Testis (tissue), 2 donors: ENCODE results near the gene CEP68.

Experiments
- CTCF ChIP-seq, 3 experiments: fragments of 450-650 bp in 2 of 3; fragments of 200-600 bp in 1 of 3; sonication (generic) in 1 of 3; IDR thresholded peaks; one replicate each; pipeline ENCODE4 v1.5.1; 2016 to 2019; ENCODE audit warnings: antibody characterized with exemption in 3 of 3, mild to moderate bottlenecking in 2 of 3, moderate library complexity in 1 of 3
- POLR2A ChIP-seq: fragments of 450-650 bp; IDR thresholded peaks from one replicate; pipeline ENCODE4 v1.6.1; 2017; ENCODE audit warnings: antibody characterized with exemption, mild to moderate bottlenecking, moderate library complexity

DNA sequence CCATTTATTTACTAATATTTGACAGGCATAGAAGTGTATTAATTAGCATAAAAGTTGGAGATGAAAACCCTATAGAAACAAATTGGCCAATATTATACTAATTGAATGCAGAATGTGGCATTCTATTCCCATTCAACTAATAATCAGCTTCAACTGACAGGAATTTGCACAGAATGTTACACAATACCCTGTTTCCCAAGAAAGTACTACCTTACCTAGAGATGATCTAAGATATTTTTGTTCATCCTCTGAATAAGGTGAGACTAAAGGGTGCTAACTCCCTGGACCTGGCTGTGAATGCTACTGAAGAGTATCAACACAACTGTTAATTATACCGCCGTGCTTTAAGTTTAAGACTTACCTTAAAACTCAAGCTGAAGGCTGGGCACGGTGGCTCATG is 28.9 kb downstream of the CEP68 start:
- TF ChIP-seq POLR2A (no peak), CTCF (IDR thresholded peaks at IDR 0.05) (no peak)
